Measurements from ENCODE around the gene CYP2W1.

Gene CYP2W1

GRCh38 chr7:1021931-1022330, 39.0 kb downstream of the CYP2W1 start:
- no peak for TF ChIP-seq CTCF (IDR thresholded peaks at IDR 0.05; ENCODE audit: borderline replicate concordance, insufficient read depth, low read depth, low read length)
- H3K4me3 ChIP-seq (ENCODE audit: low read depth, low read length): no peak overlapping the region

GRCh38 chr7:1022356-1022755, 39.4 kb downstream of the CYP2W1 start:
- TF ChIP-seq CTCF (IDR thresholded peaks at IDR 0.05; ENCODE audit: borderline replicate concordance, insufficient read depth, low read depth, low read length): no peak
- H3K4me3 ChIP-seq (ENCODE audit: low read depth, low read length): no peak overlapping the region

GRCh38 chr7:1022801-1023465, 40.0 kb downstream of the CYP2W1 start:
- no peak for TF ChIP-seq CTCF (IDR thresholded peaks at IDR 0.05; ENCODE audit: borderline replicate concordance, insufficient read depth, low read depth, low read length)
- H3K4me3 ChIP-seq (ENCODE audit: low read depth, low read length): no peak overlapping the region

- TF ChIP-seq CTCF (IDR thresholded peaks at IDR 0.05; ENCODE audit: borderline replicate concordance, insufficient read depth, low read depth, low read length): no peak
- H3K4me3 ChIP-seq (ENCODE audit: low read depth, low read length): peak overlapping the region; percentile 14
Measured at GRCh38 chr7:1024331-1024841, 41.4 kb downstream of the CYP2W1 start.

GRCh38 chr7:1024876-1025742, 42.1 kb downstream of the CYP2W1 start:
- H3K4me3 ChIP-seq (ENCODE audit: low read depth, low read length): peak overlapping the region; percentile 21
- TF ChIP-seq CTCF (IDR thresholded peaks at IDR 0.05; ENCODE audit: borderline replicate concordance, insufficient read depth, low read depth, low read length): no peak

GRCh38 chr7:1025743-1026581, 43.0 kb downstream of the CYP2W1 start:
- no peak for TF ChIP-seq CTCF (IDR thresholded peaks at IDR 0.05; ENCODE audit: borderline replicate concordance, insufficient read depth, low read depth, low read length)
- H3K4me3 ChIP-seq (ENCODE audit: low read depth, low read length): peak overlapping the region; percentile 21
